HEK293 (cell line): ENCODE measurements around the gene STEAP1B.

ENCODE experiments used
- KLF1 ChIP-seq: fragments of 450-650 bp; formaldehyde crosslinking; IDR thresholded peaks from 2 replicates; pipeline ENCODE4 v1.5.1; 2016; ENCODE audit warnings: missing biosample characterization, missing genetic modification characterization
- SETDB1 ChIP-seq: IDR thresholded peaks from one replicate; pipeline ENCODE4 v1.6.1; 2017; ENCODE audit warnings: mild to moderate bottlenecking, low read length, moderate library complexity, mixed read lengths; ENCODE audit not compliant: insufficient read length
- ZBTB7A ChIP-seq: fragments of 450-650 bp; formaldehyde crosslinking; IDR thresholded peaks from 2 replicates; pipeline ENCODE4 v1.5.1; 2016; ENCODE audit warnings: low read depth, missing biosample characterization, missing genetic modification characterization
- ZNF658 ChIP-seq: fragments of 450-650 bp; formaldehyde crosslinking; IDR thresholded peaks from 2 replicates; pipeline ENCODE4; 2016; ENCODE audit warnings: missing biosample characterization, missing genetic modification characterization
- ZNF707 ChIP-seq: fragments of 450-650 bp; formaldehyde crosslinking; IDR thresholded peaks from 2 replicates; pipeline ENCODE4 v1.5.1; 2016; ENCODE audit warnings: missing biosample characterization, missing genetic modification characterization
- ZNF747 ChIP-seq: fragments of 450-650 bp; formaldehyde crosslinking; IDR thresholded peaks from 2 replicates; pipeline ENCODE4 v1.5.1; 2016; ENCODE audit warnings: missing biosample characterization, missing genetic modification characterization
- TF ChIP-seq, protein P1 (sequence below): fragments of 450-650 bp; formaldehyde crosslinking; IDR thresholded peaks from 2 replicates; pipeline ENCODE4 v1.5.1; 2017; ENCODE audit warnings: missing biosample characterization, missing genetic modification characterization
- TF ChIP-seq, protein P2 (sequence below): fragments of 450-650 bp; formaldehyde crosslinking; IDR thresholded peaks from 2 replicates; pipeline ENCODE4 v1.5.1; 2016; ENCODE audit warnings: missing biosample characterization, missing genetic modification characterization
- TF ChIP-seq, protein P3 (sequence below): fragments of 450-650 bp; formaldehyde crosslinking; IDR thresholded peaks from 2 replicates; pipeline ENCODE4 v1.5.1; 2016; ENCODE audit warnings: missing biosample characterization, missing genetic modification characterization
- TF ChIP-seq, protein P4 (sequence below): fragments of 450-650 bp; formaldehyde crosslinking; IDR thresholded peaks from 2 replicates; pipeline ENCODE4 v1.5.1; 2016; ENCODE audit warnings: missing biosample characterization, missing genetic modification characterization, low read depth
- TF ChIP-seq, protein P5 (sequence below): fragments of 450-650 bp; formaldehyde crosslinking; IDR thresholded peaks from 2 replicates; pipeline ENCODE4 v1.5.1; 2016; ENCODE audit warnings: missing biosample characterization, missing genetic modification characterization, low read depth

DNA sequence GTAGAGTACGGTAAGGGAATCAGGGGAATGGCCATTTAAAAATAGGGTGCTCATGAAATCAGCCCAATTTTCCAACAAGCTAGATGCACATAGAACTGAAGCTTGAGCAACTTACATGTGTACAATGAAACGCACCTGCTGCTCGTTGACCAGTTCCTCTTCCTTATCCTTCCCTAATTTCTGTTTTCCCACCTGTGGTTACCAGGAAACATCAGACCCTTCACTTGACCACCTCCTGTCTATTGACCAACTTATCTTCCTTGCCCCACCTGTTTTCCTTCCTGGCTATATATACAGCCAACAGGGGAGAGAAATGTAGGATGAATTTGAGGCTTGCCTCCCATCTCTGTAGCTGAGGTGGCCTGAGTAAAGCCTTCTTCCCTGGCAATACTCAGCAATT is 105.2 kb downstream of the STEAP1B start:
- TF ChIP-seq, protein P1, sequence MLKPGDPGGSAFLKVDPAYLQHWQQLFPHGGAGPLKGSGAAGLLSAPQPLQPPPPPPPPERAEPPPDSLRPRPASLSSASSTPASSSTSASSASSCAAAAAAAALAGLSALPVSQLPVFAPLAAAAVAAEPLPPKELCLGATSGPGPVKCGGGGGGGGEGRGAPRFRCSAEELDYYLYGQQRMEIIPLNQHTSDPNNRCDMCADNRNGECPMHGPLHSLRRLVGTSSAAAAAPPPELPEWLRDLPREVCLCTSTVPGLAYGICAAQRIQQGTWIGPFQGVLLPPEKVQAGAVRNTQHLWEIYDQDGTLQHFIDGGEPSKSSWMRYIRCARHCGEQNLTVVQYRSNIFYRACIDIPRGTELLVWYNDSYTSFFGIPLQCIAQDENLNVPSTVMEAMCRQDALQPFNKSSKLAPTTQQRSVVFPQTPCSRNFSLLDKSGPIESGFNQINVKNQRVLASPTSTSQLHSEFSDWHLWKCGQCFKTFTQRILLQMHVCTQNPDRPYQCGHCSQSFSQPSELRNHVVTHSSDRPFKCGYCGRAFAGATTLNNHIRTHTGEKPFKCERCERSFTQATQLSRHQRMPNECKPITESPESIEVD (tag by site-specific recombination): no peak
- TF ChIP-seq, protein P2, sequence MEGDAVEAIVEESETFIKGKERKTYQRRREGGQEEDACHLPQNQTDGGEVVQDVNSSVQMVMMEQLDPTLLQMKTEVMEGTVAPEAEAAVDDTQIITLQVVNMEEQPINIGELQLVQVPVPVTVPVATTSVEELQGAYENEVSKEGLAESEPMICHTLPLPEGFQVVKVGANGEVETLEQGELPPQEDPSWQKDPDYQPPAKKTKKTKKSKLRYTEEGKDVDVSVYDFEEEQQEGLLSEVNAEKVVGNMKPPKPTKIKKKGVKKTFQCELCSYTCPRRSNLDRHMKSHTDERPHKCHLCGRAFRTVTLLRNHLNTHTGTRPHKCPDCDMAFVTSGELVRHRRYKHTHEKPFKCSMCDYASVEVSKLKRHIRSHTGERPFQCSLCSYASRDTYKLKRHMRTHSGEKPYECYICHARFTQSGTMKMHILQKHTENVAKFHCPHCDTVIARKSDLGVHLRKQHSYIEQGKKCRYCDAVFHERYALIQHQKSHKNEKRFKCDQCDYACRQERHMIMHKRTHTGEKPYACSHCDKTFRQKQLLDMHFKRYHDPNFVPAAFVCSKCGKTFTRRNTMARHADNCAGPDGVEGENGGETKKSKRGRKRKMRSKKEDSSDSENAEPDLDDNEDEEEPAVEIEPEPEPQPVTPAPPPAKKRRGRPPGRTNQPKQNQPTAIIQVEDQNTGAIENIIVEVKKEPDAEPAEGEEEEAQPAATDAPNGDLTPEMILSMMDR (tag by site-specific recombination): no peak
- TF ChIP-seq ZNF658 (tag by site-specific recombination) (no peak), KLF1 (no peak), ZNF747 (tag by site-specific recombination) (no peak), ZNF707 (tag by site-specific recombination) (no peak), SETDB1 (no peak), ZBTB7A (tag by site-specific recombination) (no peak)
- TF ChIP-seq, protein P3, sequence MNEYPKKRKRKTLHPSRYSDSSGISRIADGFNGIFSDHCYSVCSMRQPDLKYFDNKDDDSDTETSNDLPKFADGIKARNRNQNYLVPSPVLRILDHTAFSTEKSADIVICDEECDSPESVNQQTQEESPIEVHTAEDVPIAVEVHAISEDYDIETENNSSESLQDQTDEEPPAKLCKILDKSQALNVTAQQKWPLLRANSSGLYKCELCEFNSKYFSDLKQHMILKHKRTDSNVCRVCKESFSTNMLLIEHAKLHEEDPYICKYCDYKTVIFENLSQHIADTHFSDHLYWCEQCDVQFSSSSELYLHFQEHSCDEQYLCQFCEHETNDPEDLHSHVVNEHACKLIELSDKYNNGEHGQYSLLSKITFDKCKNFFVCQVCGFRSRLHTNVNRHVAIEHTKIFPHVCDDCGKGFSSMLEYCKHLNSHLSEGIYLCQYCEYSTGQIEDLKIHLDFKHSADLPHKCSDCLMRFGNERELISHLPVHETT (tag by site-specific recombination): no peak
- TF ChIP-seq, protein P4, sequence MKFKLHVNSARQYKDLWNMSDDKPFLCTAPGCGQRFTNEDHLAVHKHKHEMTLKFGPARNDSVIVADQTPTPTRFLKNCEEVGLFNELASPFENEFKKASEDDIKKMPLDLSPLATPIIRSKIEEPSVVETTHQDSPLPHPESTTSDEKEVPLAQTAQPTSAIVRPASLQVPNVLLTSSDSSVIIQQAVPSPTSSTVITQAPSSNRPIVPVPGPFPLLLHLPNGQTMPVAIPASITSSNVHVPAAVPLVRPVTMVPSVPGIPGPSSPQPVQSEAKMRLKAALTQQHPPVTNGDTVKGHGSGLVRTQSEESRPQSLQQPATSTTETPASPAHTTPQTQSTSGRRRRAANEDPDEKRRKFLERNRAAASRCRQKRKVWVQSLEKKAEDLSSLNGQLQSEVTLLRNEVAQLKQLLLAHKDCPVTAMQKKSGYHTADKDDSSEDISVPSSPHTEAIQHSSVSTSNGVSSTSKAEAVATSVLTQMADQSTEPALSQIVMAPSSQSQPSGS (tag by site-specific recombination): no peak
- TF ChIP-seq, protein P5, sequence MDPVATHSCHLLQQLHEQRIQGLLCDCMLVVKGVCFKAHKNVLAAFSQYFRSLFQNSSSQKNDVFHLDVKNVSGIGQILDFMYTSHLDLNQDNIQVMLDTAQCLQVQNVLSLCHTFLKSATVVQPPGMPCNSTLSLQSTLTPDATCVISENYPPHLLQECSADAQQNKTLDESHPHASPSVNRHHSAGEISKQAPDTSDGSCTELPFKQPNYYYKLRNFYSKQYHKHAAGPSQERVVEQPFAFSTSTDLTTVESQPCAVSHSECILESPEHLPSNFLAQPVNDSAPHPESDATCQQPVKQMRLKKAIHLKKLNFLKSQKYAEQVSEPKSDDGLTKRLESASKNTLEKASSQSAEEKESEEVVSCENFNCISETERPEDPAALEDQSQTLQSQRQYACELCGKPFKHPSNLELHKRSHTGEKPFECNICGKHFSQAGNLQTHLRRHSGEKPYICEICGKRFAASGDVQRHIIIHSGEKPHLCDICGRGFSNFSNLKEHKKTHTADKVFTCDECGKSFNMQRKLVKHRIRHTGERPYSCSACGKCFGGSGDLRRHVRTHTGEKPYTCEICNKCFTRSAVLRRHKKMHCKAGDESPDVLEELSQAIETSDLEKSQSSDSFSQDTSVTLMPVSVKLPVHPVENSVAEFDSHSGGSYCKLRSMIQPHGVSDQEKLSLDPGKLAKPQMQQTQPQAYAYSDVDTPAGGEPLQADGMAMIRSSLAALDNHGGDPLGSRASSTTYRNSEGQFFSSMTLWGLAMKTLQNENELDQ (tag by site-specific recombination): no peak
